H1 (cell line): ENCODE measurements around the gene ZRANB1. TPM values are rescaled to one million over a fixed set of nuclear protein-coding genes. Genes with fewer than 3 reads are reported as not detected.

Source experiments
- CTCF ChIA-PET: fragments of 300-600 bp; sonication (Branson Sonifier 250); formaldehyde crosslinking; loops from one replicate; lab custom pipeline; 2021; ENCODE audit not compliant: partially characterized antibody; lab: Charles Lee
- POLR2A ChIA-PET: fragments of 300-600 bp; sonication (Branson Sonifier 250); formaldehyde crosslinking; loops from one replicate; lab custom pipeline; 2021; ENCODE audit warnings: inconsistent platforms; ENCODE audit not compliant: partially characterized antibody; lab: Charles Lee
- DNase-seq, 2 experiments: peaks; one replicate each; pipeline versions ENCODE4 v3.0.0 to v3.0.0-alpha.2; 2010 to 2022; ENCODE audit warnings: low spot score in 2 of 2, low read depth in 1 of 2, mixed read lengths in 1 of 2
- FAIRE-seq: peaks from 2 replicates; lab custom pipeline; 2011; peaks lifted over from hg19 to GRCh38; lab: Jason Lieb, UNC
- H2AFZ ChIP-seq: 2 replicates; pipeline ENCODE4 v1.8.1; 2012; ENCODE audit warnings: low read length, inconsistent platforms
- H2AK5ac ChIP-seq: 2 replicates; pipeline ENCODE4 v1.6.1; 2013; ENCODE audit warnings: low read depth, low read length
- H2BK120ac ChIP-seq: replicated peaks from 2 replicates; pipeline ENCODE3; 2013; ENCODE audit warnings: low read depth, low read length, inconsistent platforms
- H2BK12ac ChIP-seq: 2 replicates; pipeline ENCODE4 v1.6.1; 2013; ENCODE audit warnings: low read depth, low read length
- H2BK15ac ChIP-seq: 2 replicates; pipeline ENCODE4 v1.6.1; 2013; ENCODE audit warnings: low read length
- H2BK20ac ChIP-seq: 2 replicates; pipeline ENCODE4 v1.6.1; 2013; ENCODE audit warnings: low read length
- H2BK5ac ChIP-seq: 2 replicates; pipeline ENCODE4 v1.6.1; 2013; ENCODE audit warnings: low read depth, low read length
- H3K14ac ChIP-seq: 2 replicates; pipeline ENCODE4 v1.6.1; 2013; ENCODE audit warnings: inconsistent platforms; ENCODE audit not compliant: insufficient read length
- H3K18ac ChIP-seq: 2 replicates; pipeline ENCODE4 v1.6.1; 2013; ENCODE audit warnings: low read length; ENCODE audit errors: extremely low read depth
- H3K23ac ChIP-seq: 2 replicates; pipeline ENCODE4 v1.6.1; 2013; ENCODE audit warnings: inconsistent platforms; ENCODE audit not compliant: insufficient read length
- H3K23me2 ChIP-seq: 2 replicates; pipeline ENCODE4 v1.6.1; 2013; ENCODE audit warnings: low read depth, low read length
- H3K27ac ChIP-seq: 2 replicates; pipeline ENCODE4 v1.6.1; 2011; ENCODE audit warnings: low read depth, low read length, inconsistent platforms
- H3K27me3 ChIP-seq, 4 experiments: replicated peaks in 1 of 4; 1 replicate in 1 of 4; 2 replicates in 3 of 4; pipeline versions ENCODE4 v1.6.1 to v1.8.1; 2011 to 2013; ENCODE audit warnings: low read length in 3 of 4, mild to moderate bottlenecking in 3 of 4, inconsistent platforms in 2 of 4, mixed read lengths in 2 of 4, moderate library complexity in 1 of 4; ENCODE audit not compliant: control insufficient read depth in 3 of 4, insufficient read depth in 3 of 4; ENCODE audit errors: extremely low read depth in 1 of 4
- H3K36me3 ChIP-seq, 4 experiments: 2 replicates each; pipeline versions ENCODE4 v1.6.1 to v1.8.1; 2011 to 2013; ENCODE audit warnings: mild to moderate bottlenecking in 4 of 4, low read length in 3 of 4, moderate library complexity in 2 of 4, control low read depth in 1 of 4, inconsistent platforms in 1 of 4; ENCODE audit not compliant: insufficient read depth in 4 of 4, control insufficient read depth in 2 of 4
- H3K4ac ChIP-seq: replicated peaks from 2 replicates; pipeline ENCODE3; 2013; ENCODE audit warnings: low read length, low read depth, mixed read lengths, inconsistent platforms; ENCODE audit not compliant: insufficient read length
- H3K4me1 ChIP-seq, 4 experiments: replicated peaks in 1 of 4; 1 replicate in 1 of 4; 2 replicates in 3 of 4; pipeline versions ENCODE4 v1.6.1 to v1.8.1; 2011 to 2013; ENCODE audit warnings: low read length in 3 of 4, inconsistent platforms in 2 of 4, mixed read lengths in 1 of 4; ENCODE audit not compliant: insufficient read depth in 4 of 4, control insufficient read depth in 3 of 4
- H3K4me2 ChIP-seq, 2 experiments: 2 replicates each; pipeline versions ENCODE4 v1.6.1 to v1.8.1; 2011 to 2013; ENCODE audit warnings: low read depth in 2 of 2, low read length in 2 of 2, control low read depth in 1 of 2, inconsistent platforms in 1 of 2, mild to moderate bottlenecking in 1 of 2; ENCODE audit not compliant: insufficient read depth in 1 of 2
- H3K4me3 ChIP-seq, 4 experiments: fragments of 200-600, 300-600 bp in 1 of 4; sonication (generic), shearing (Covaris generic), sonication (Bioruptor Twin) in 1 of 4; 2 replicates each; pipeline versions ENCODE4 v1.5.1 to v1.8.1; 2011 to 2016; ENCODE audit warnings: low read length in 4 of 4, low read depth in 3 of 4, control low read depth in 2 of 4, inconsistent platforms in 2 of 4, mild to moderate bottlenecking in 2 of 4, mixed read lengths in 1 of 4, moderate library complexity in 1 of 4; ENCODE audit not compliant: insufficient read depth in 2 of 4; ENCODE audit errors: extremely low read depth in 1 of 4
- H3K56ac ChIP-seq: replicated peaks from 2 replicates; pipeline ENCODE3; 2013; ENCODE audit warnings: low read depth, mild to moderate bottlenecking, mixed read lengths, low read length, inconsistent platforms; ENCODE audit not compliant: insufficient read length
- H3K79me1 ChIP-seq: 2 replicates; pipeline ENCODE4 v1.6.1; 2013; ENCODE audit warnings: low read depth, low read length, control low read depth
- H3K79me2 ChIP-seq, 2 experiments: 2 replicates each; pipeline versions ENCODE4 v1.6.1 to v1.8.1; 2012 to 2013; ENCODE audit warnings: low read length in 2 of 2, mild to moderate bottlenecking in 2 of 2, inconsistent platforms in 1 of 2; ENCODE audit not compliant: insufficient read depth in 2 of 2, control insufficient read depth in 1 of 2
- H3K9ac ChIP-seq, 4 experiments: replicated peaks in 1 of 4; 1 replicate in 1 of 4; 2 replicates in 3 of 4; pipeline versions ENCODE4 v1.6.1 to v1.8.1; 2011 to 2013; ENCODE audit warnings: low read depth in 3 of 4, low read length in 3 of 4, control low read depth in 2 of 4, mild to moderate bottlenecking in 2 of 4, moderate library complexity in 2 of 4, inconsistent platforms in 1 of 4; ENCODE audit errors: extremely low read depth in 1 of 4
- H3K9me3 ChIP-seq, 2 experiments: 2 replicates each; pipeline versions ENCODE4 v1.6.1 to v1.8.1; 2012 to 2013; ENCODE audit warnings: mild to moderate bottlenecking in 2 of 2, moderate library complexity in 2 of 2, control low read depth in 1 of 2, inconsistent platforms in 1 of 2, low read depth in 1 of 2, low read length in 1 of 2, mixed read lengths in 1 of 2; ENCODE audit not compliant: insufficient read depth in 2 of 2
- H4K20me1 ChIP-seq, 2 experiments: replicated peaks in 1 of 2; 2 replicates each; pipeline versions ENCODE3 to v1.8.1; 2011 to 2013; ENCODE audit warnings: inconsistent platforms in 2 of 2, low read length in 2 of 2, mild to moderate bottlenecking in 1 of 2; ENCODE audit not compliant: insufficient read depth in 2 of 2, control insufficient read depth in 1 of 2
- H4K5ac ChIP-seq: 2 replicates; pipeline ENCODE4 v1.6.1; 2013; ENCODE audit warnings: low read length, low read depth, mixed read lengths, inconsistent platforms; ENCODE audit not compliant: insufficient read length
- H4K8ac ChIP-seq: 2 replicates; pipeline ENCODE4 v1.8.0; 2013; ENCODE audit warnings: mild to moderate bottlenecking, moderate library complexity, low read length, inconsistent platforms; ENCODE audit not compliant: insufficient read depth; ENCODE audit errors: extremely low read depth
- H4K91ac ChIP-seq: replicated peaks from 2 replicates; pipeline ENCODE3; 2013; ENCODE audit warnings: low read length, mixed read lengths, inconsistent platforms; ENCODE audit not compliant: insufficient read length
- RAD21 ChIP-seq, 2 experiments: IDR thresholded peaks in 1 of 2; conservative IDR thresholded peaks in 1 of 2; 2 replicates each; pipeline ENCODE4 v1.6.1; 2011; ENCODE audit warnings: low read depth in 2 of 2, low read length in 2 of 2, improper control_type of control experiment in 1 of 2, inconsistent platforms in 1 of 2, mild to moderate bottlenecking in 1 of 2, moderate library complexity in 1 of 2
- SIN3A ChIP-seq, 2 experiments: IDR thresholded peaks in 1 of 2; conservative IDR thresholded peaks in 1 of 2; 2 replicates each; pipeline ENCODE4 v1.6.1; 2011 to 2012; ENCODE audit warnings: low read length in 2 of 2, improper control_type of control experiment in 1 of 2, low read depth in 1 of 2, mild to moderate bottlenecking in 1 of 2
- WGBS, 2 experiments: shearing (Covaris generic) in 1 of 2; methylation state at CpG; one replicate each; pipeline versions ENCODE4 v1.1.6 to v1.1.7; 2013 to 2015; ENCODE audit warnings: low lambda C conversion rate in 2 of 2, mixed read lengths in 2 of 2, inconsistent platforms in 1 of 2, low coverage in 1 of 2, missing lambda C conversion rate in 1 of 2; ENCODE audit not compliant: insufficient replicate concordance in 2 of 2, insufficient coverage in 1 of 2, insufficient read length in 1 of 2; ENCODE audit errors: extremely low coverage in 1 of 2, missing lambda C conversion rate in 1 of 2; 5-methylcytosine and 5-hydroxymethylcytosine counted together
- polyA plus RNA-seq, 7 experiments: library from polyadenylated mRNA; depleted of rRNA in 3 of 7; stranded (reverse) in 5 of 7; unstranded in 2 of 7; fragments of >200 nt in 5 of 7; fragments of 200-250 nt in 2 of 7; gene quantifications; 1 replicate in 5 of 7; 2 replicates in 1 of 7; 4 replicates in 1 of 7; pipeline versions ENCODE4 v1.2.1 to v1.2.3, GENCODE V29; 2011 to 2013; ENCODE audit warnings: missing spikeins in 2 of 7, mixed read lengths in 2 of 7
- total RNA-seq: library from RNA; stranded (reverse); fragmentation: NEBNext Ultra II Directional; extraction: Animal tissue kit (Norgen Biotek cat#: 25700); gene quantifications from 2 replicates; pipeline ENCODE4 v1.2.1, GENCODE V29; 2021
- TF ChIP-seq, protein P1 (sequence below): IDR thresholded peaks from 2 replicates; pipeline ENCODE4 v1.6.1; 2012; ENCODE audit warnings: low read length, inconsistent platforms

Gene ZRANB1
- total and polyA plus RNA-seq, 2 of the 8 experiments (the other 6 are each of a cell fraction or from before 2014, with no cell fraction given): 6.1 to 19.9 TPM

DNA sequence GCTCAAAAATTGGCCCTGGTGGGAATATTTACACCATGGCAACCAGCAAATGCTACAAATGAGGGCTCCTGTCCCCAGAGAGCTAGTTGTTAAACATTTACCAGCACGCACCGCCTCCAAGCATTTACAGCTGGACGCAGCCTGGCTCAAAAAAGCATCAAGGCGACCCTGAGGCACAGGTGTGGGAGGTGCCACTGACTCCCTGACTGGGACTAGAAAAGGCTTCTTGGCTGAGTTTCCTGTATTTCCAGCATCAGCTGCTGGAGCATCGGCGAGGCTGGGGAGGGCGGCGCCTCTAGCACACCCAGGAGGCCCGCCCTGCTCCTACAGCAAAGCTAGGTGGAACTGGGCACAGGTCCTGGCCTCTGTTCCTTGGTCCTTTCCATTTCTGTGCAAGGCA lies 43.5 kb upstream of the ZRANB1 start:
- H4K20me1 ChIP-seq: no peaks in the 10 kb centered on the region
- peak overlapping the region; percentile 14; the same call in 1 of the 2 replicates for H4K8ac ChIP-seq
- no peak overlapping the region for H2BK15ac ChIP-seq
- H2AFZ ChIP-seq: no peak overlapping the region; the same call in 1 of the 2 replicates
- TF ChIP-seq SIN3A (conservative IDR thresholded peaks at IDR 0.05 in 1 of 2, IDR thresholded peaks at IDR 0.05 in 1 of 2; ENCODE audit: low read depth in 1 of 2, low read length in 2 of 2) (no peak), RAD21 (IDR thresholded peaks at IDR 0.05 in 1 of 2, conservative IDR thresholded peaks at IDR 0.05 in 1 of 2; ENCODE audit: low read depth in 2 of 2, low read length in 2 of 2) (peak in 1 of 2 experiments; percentile 13; a peak in 1 of 4 replicates)
- TF ChIP-seq, protein P1, sequence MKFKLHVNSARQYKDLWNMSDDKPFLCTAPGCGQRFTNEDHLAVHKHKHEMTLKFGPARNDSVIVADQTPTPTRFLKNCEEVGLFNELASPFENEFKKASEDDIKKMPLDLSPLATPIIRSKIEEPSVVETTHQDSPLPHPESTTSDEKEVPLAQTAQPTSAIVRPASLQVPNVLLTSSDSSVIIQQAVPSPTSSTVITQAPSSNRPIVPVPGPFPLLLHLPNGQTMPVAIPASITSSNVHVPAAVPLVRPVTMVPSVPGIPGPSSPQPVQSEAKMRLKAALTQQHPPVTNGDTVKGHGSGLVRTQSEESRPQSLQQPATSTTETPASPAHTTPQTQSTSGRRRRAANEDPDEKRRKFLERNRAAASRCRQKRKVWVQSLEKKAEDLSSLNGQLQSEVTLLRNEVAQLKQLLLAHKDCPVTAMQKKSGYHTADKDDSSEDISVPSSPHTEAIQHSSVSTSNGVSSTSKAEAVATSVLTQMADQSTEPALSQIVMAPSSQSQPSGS: no peak
- ChIA-PET CTCF (interaction anchor here (1.4 to 2.0 kb wide), 2 partner anchors 11 to 12 kb away, joined by 3 to 5 read pairs; no protein-coding TSS in a partner anchor), POLR2A (interaction anchor here (1.0 kb wide), 1 partner anchor 17 kb away, joined by 3 read pairs; no protein-coding TSS in a partner anchor)
- no peak overlapping the region for H4K91ac ChIP-seq
- no peak overlapping the region for H2BK12ac ChIP-seq
- WGBS, 2 experiments: 73% methylated on average over 9 of the region's 9 CpGs; no CpG with 5 or more reads in 1 of the 2 experiments
- H3K18ac ChIP-seq: no peak overlapping the region
- no peak overlapping the region for H3K4ac ChIP-seq
- H3K9ac ChIP-seq: no peak overlapping the region
- no peak overlapping the region for H3K56ac ChIP-seq
- H2AK5ac ChIP-seq: no peak overlapping the region
- H3K27ac ChIP-seq: no peak overlapping the region
- H3K23me2 ChIP-seq: no peaks in the 10 kb centered on the region
- H2BK20ac ChIP-seq: no peak overlapping the region
- 0 out of 7 replicates have a peak, but pooled peaks cover 0 to 2% (median 0%) of the 10 kb centered on the region in 4 experiments for H3K4me1 ChIP-seq
- no peak overlapping the region for H3K4me2 ChIP-seq
- DNase-seq (no peak), FAIRE-seq (no peak)
- H3K23ac ChIP-seq: no peak overlapping the region
- H2BK120ac ChIP-seq: no peak overlapping the region
- no peaks in the 10 kb centered on the region for H3K79me1 ChIP-seq
- H2BK5ac ChIP-seq: no peak overlapping the region
- no peak overlapping the region for H3K14ac ChIP-seq
- no peaks in the 10 kb centered on the region for H3K79me2 ChIP-seq
- no peak overlapping the region for H4K5ac ChIP-seq
- no peaks in the 10 kb centered on the region for H3K36me3 ChIP-seq
- H3K4me3 ChIP-seq: no peak overlapping the region
- H3K27me3 ChIP-seq: no peaks in the 10 kb centered on the region
- no peaks in the 10 kb centered on the region for H3K9me3 ChIP-seq
